ENCODE data around the gene EML4. TPM values are rescaled to one million over a fixed set of nuclear protein-coding genes. Genes with fewer than 3 reads are reported as not detected.

The EML4 gene
- total RNA-seq, 1 donor from 2014 or later: 95.8 TPM

GRCh38 chr2:42186945-42187632 lies 17.9 kb downstream of the EML4 start:
- Mint-ChIP-seq H3K9me3 (no peaks in the 10 kb centered on the region), H3K36me3 (ENCODE audit: low read depth) (peaks cover 28% of the 10 kb centered on the region), H3K4me3 (no peak overlapping the region), H3K4me1 (peaks cover 74% of the 10 kb centered on the region), H3K27ac (no peak overlapping the region), H3K27me3 (no peaks in the 10 kb centered on the region)
- POLR2A ChIA-PET: no interaction called here
- CTCF ChIA-PET: interaction anchor here (0.6 to 1.4 kb wide), 2 partner anchors 9 to 336 kb away, joined by 3 to 5 read pairs; no protein-coding TSS in a partner anchor
- DNase-seq (no peak), ATAC-seq (ENCODE audit: low read depth) (no peak)
- no peak for TF ChIP-seq CTCF (IDR thresholded peaks at IDR 0.05)
- intact Hi-C loops (cut with micrococcal nuclease): no loop called here

- Mint-ChIP-seq H3K36me3 (ENCODE audit: low read depth) (peaks cover 26% of the 10 kb centered on the region), H3K27ac (no peak overlapping the region), H3K9me3 (no peaks in the 10 kb centered on the region), H3K4me3 (no peak overlapping the region), H3K27me3 (no peaks in the 10 kb centered on the region), H3K4me1 (peaks cover 75% of the 10 kb centered on the region)
- DNase-seq: no peak
- CTCF ChIA-PET: interaction anchor here (1.4 kb wide), 1 partner anchor 8 kb away, joined by 5 read pairs; no protein-coding TSS in a partner anchor
- TF ChIP-seq CTCF (IDR thresholded peaks at IDR 0.05): no peak
- no peak for ATAC-seq (ENCODE audit: low read depth)
- POLR2A ChIA-PET: no interaction called here
- intact Hi-C loops (cut with micrococcal nuclease): loop anchor here (1.0 kb wide), 1 partner anchor 8 kb away; no protein-coding TSS in a partner anchor
These were observed 18.7 kb downstream of the EML4 start for GRCh38 chr2:42187886-42188285.

- ChIA-PET POLR2A (interaction anchor here (0.6 kb wide), 1 partner anchor 28 kb away, joined by 3 read pairs; no protein-coding TSS in a partner anchor), CTCF (interaction anchor here (1.2 kb wide), 1 partner anchor 94 kb away, joined by 3 read pairs; no protein-coding TSS in a partner anchor)
- H3K4me3 Mint-ChIP-seq: no peak overlapping the region
- intact Hi-C loops (cut with micrococcal nuclease): no loop called here
- DNase-seq (no peak), ATAC-seq (ENCODE audit: low read depth) (no peak)
- peaks cover 26% of the 10 kb centered on the region for H3K36me3 Mint-ChIP-seq (ENCODE audit: low read depth)
- peaks cover 76% of the 10 kb centered on the region for H3K4me1 Mint-ChIP-seq
- no peak overlapping the region for H3K27ac Mint-ChIP-seq
- H3K27me3 Mint-ChIP-seq: no peaks in the 10 kb centered on the region
- TF ChIP-seq CTCF (IDR thresholded peaks at IDR 0.05): no peak
- H3K9me3 Mint-ChIP-seq: no peaks in the 10 kb centered on the region
These were observed 20.0 kb downstream of the EML4 start for GRCh38 chr2:42189235-42189566.

GRCh38 chr2:42190191-42190590 lies 21.0 kb downstream of the EML4 start:
- H3K27me3 Mint-ChIP-seq: no peaks in the 10 kb centered on the region
- H3K4me3 Mint-ChIP-seq: no peak overlapping the region
- ChIA-PET POLR2A (interaction anchor here (1.4 kb wide), 1 partner anchor 15 kb away, joined by 3 read pairs; no protein-coding TSS in a partner anchor), CTCF (interaction anchor here (1.2 kb wide), 2 partner anchors 85 to 96 kb away, joined by 3 read pairs; no protein-coding TSS in a partner anchor)
- DNase-seq: no peak
- intact Hi-C loops (cut with micrococcal nuclease): loop anchor here (10.0 kb wide), 1 partner anchor 235 kb away; no protein-coding TSS in a partner anchor
- ATAC-seq (ENCODE audit: low read depth): no peak
- H3K27ac Mint-ChIP-seq: no peak overlapping the region
- peaks cover 73% of the 10 kb centered on the region for H3K4me1 Mint-ChIP-seq
- TF ChIP-seq CTCF (IDR thresholded peaks at IDR 0.05): no peak
- no peaks in the 10 kb centered on the region for H3K9me3 Mint-ChIP-seq
- peaks cover 23% of the 10 kb centered on the region for H3K36me3 Mint-ChIP-seq (ENCODE audit: low read depth)

GRCh38 chr2:42191285-42192009 lies 22.3 kb downstream of the EML4 start:
- TF ChIP-seq CTCF (IDR thresholded peaks at IDR 0.05): no peak
- Mint-ChIP-seq H3K4me3 (no peak overlapping the region), H3K27me3 (no peaks in the 10 kb centered on the region), H3K36me3 (ENCODE audit: low read depth) (peaks cover 21% of the 10 kb centered on the region), H3K9me3 (no peaks in the 10 kb centered on the region), H3K27ac (peak overlapping the region; percentile 25), H3K4me1 (peaks cover 70% of the 10 kb centered on the region)
- CTCF ChIA-PET: no interaction called here
- ATAC-seq (ENCODE audit: low read depth) (no peak), DNase-seq (no peak)
- intact Hi-C loops (cut with micrococcal nuclease): loop anchor here (10.0 kb wide), 1 partner anchor 237 kb away; no protein-coding TSS in a partner anchor
- POLR2A ChIA-PET: no interaction called here

Data from activated B cell treated with CpG ODN at 0.5 μM for 24 hours (primary cell).